HEK293T (cell line): ENCODE measurements around the gene PPP1CA.

ENCODE experiments used
- ARNT ChIP-seq: fragments of 450-650 bp; IDR thresholded peaks from 2 replicates; pipeline ENCODE4 v1.6.1; 2017; ENCODE audit warnings: mild to moderate bottlenecking
- BHLHE40 ChIP-seq: fragments of 450-650 bp; IDR thresholded peaks from 2 replicates; pipeline ENCODE4 v1.6.1; 2016; ENCODE audit warnings: mild to moderate bottlenecking, moderate library complexity, borderline replicate concordance
- ELF4 ChIP-seq: fragments of 450-650 bp; IDR thresholded peaks from 2 replicates; pipeline ENCODE4 v1.6.1; 2017; ENCODE audit warnings: antibody characterized with exemption
- FOXA1 ChIP-seq: fragments of 450-650 bp; IDR thresholded peaks from 2 replicates; pipeline ENCODE4 v1.6.1; 2016; ENCODE audit warnings: mild to moderate bottlenecking
- FOXK2 ChIP-seq: fragments of 450-650 bp; IDR thresholded peaks from 2 replicates; pipeline ENCODE4 v1.6.1; 2016; ENCODE audit warnings: mild to moderate bottlenecking
- FOXM1 ChIP-seq: fragments of 450-650 bp; IDR thresholded peaks from 2 replicates; pipeline ENCODE4 v1.6.1; 2017; ENCODE audit warnings: mild to moderate bottlenecking, borderline replicate concordance
- HDGF ChIP-seq: fragments of 450-650 bp; IDR thresholded peaks from 2 replicates; pipeline ENCODE4 v1.6.1; 2017; ENCODE audit warnings: antibody characterized with exemption, borderline replicate concordance
- L3MBTL2 ChIP-seq: fragments of 450-650 bp; conservative IDR thresholded peaks from 2 replicates; pipeline ENCODE4 v1.6.1; 2016; ENCODE audit warnings: mild to moderate bottlenecking
- NFRKB ChIP-seq: fragments of 450-650 bp; IDR thresholded peaks from 2 replicates; pipeline ENCODE4 v1.6.1; 2016; ENCODE audit warnings: mild to moderate bottlenecking, moderate library complexity
- SP1 ChIP-seq: fragments of 450-650 bp; IDR thresholded peaks from 2 replicates; pipeline ENCODE4 v1.6.1; 2017
- SUZ12 ChIP-seq: fragments of 450-650 bp; IDR thresholded peaks from 2 replicates; pipeline ENCODE4 v1.6.1; 2016; ENCODE audit warnings: mild to moderate bottlenecking
- ZNF384 ChIP-seq: fragments of 450-650 bp; IDR thresholded peaks from 2 replicates; pipeline ENCODE4 v1.6.1; 2016
- TF ChIP-seq, protein P1 (sequence below): fragments of 450-650 bp; IDR thresholded peaks from 2 replicates; pipeline ENCODE4 v1.6.1; 2016

DNA sequence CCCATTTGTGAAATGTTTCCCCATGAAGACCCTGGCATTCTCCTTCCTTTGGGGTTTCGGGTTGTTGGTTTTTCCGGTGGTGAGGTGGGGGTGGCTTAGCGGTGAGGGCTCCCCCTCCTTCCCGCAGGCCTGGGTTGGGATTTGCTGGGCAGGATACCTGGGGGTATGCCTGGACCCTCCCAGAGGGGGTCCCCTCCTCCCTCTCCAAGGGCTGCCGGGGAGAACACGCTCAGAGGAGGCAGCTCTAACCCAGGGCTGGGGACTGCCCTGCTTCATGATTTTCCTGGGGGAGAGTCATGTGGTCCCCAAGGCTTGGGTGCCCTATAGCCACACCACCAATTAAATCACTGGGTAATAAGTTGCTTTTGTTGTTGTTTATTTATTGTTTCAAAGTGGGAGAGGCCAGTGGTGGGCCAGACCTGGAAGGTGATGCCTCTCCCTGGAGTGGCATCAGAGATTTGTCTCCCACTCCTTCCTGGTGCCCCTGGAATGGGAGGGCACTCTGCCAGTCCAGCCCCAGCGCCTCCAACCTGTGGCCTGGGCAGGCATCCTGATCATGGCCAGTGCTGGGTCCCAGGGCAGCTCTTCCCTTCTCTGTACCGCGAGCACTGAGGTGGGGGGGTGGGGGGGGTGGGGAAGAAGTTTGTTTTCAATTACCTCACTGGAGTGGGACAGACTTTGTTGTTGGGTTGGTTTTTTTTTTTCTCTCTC lies 26.9 kb downstream of the PPP1CA start:
- TF ChIP-seq FOXM1: no peak
- no peak for TF ChIP-seq FOXA1
- TF ChIP-seq FOXK2: no peak
- TF ChIP-seq ZNF384: no peak
- TF ChIP-seq L3MBTL2: no peak
- no peak for TF ChIP-seq HDGF
- no peak for TF ChIP-seq SP1
- no peak for TF ChIP-seq SUZ12
- no peak for TF ChIP-seq ARNT
- TF ChIP-seq, protein P1, sequence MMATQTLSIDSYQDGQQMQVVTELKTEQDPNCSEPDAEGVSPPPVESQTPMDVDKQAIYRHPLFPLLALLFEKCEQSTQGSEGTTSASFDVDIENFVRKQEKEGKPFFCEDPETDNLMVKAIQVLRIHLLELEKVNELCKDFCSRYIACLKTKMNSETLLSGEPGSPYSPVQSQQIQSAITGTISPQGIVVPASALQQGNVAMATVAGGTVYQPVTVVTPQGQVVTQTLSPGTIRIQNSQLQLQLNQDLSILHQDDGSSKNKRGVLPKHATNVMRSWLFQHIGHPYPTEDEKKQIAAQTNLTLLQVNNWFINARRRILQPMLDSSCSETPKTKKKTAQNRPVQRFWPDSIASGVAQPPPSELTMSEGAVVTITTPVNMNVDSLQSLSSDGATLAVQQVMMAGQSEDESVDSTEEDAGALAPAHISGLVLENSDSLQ: no peak
- TF ChIP-seq BHLHE40: no peak
- TF ChIP-seq ELF4: no peak
- TF ChIP-seq NFRKB: no peak
